SK-N-SH treated with all-trans-retinoic acid at 6 μM for 48 hours (cell line): ENCODE measurements around the gene TEKTIP1.

ENCODE experiments used
- ATAC-seq: fragments of 200-7000 bp; cut with Tn5 transposase; 3 replicates; pipeline ENCODE4 v1.9.1; 2020; ENCODE audit warnings: mild to moderate bottlenecking, moderate library complexity
- BACH2 ChIP-seq: fragments of 250-450 bp; sonication (Bioruptor Pico); IDR thresholded peaks from 2 replicates; pipeline ENCODE4 v1.9.0; 2021; ENCODE audit warnings: mild to moderate bottlenecking, borderline replicate concordance
- CREB5 ChIP-seq: fragments of 250-450 bp; sonication (Bioruptor Pico); IDR thresholded peaks from 2 replicates; pipeline ENCODE4 v1.5.1; 2020; ENCODE audit warnings: low read depth, mild to moderate bottlenecking, moderate library complexity
- CSDC2 ChIP-seq: fragments of 250-450 bp; sonication (Bioruptor Pico); IDR thresholded peaks from 2 replicates; pipeline ENCODE4 v1.5.0; 2020; ENCODE audit warnings: mild to moderate bottlenecking, moderate library complexity
- ESRRG ChIP-seq: fragments of 250-450 bp; sonication (Bioruptor Pico); IDR thresholded peaks from 2 replicates; pipeline ENCODE4 v1.6.1; 2021; ENCODE audit warnings: mild to moderate bottlenecking
- GLIS3 ChIP-seq: fragments of 250-450 bp; sonication (Bioruptor Pico); IDR thresholded peaks from 2 replicates; pipeline ENCODE4 v1.5.0; 2020; ENCODE audit warnings: mild to moderate bottlenecking, moderate library complexity
- OSR1 ChIP-seq: fragments of 250-450 bp; sonication (Bioruptor Pico); IDR thresholded peaks from 2 replicates; pipeline ENCODE4 v1.8.0; 2022; ENCODE audit warnings: moderate library complexity, mild to moderate bottlenecking, inconsistent platforms
- PPARA ChIP-seq: fragments of 250-450 bp; sonication (Bioruptor Pico); IDR thresholded peaks from 2 replicates; pipeline ENCODE4 v1.5.0; 2020; ENCODE audit warnings: mild to moderate bottlenecking, borderline replicate concordance
- RARB ChIP-seq: fragments of 250-450 bp; sonication (Bioruptor Pico); IDR thresholded peaks from 2 replicates; pipeline ENCODE4 v1.8.0; 2021; ENCODE audit warnings: mild to moderate bottlenecking, moderate library complexity
- TCF4 ChIP-seq: fragments of 250-450 bp; sonication (Bioruptor Pico); IDR thresholded peaks from 2 replicates; pipeline ENCODE4 v1.8.0; 2021; ENCODE audit warnings: mild to moderate bottlenecking, moderate library complexity, borderline replicate concordance
- TOX ChIP-seq: fragments of 250-450 bp; sonication (Bioruptor Pico); IDR thresholded peaks from 2 replicates; pipeline ENCODE4 v1.8.0; 2021; ENCODE audit warnings: mild to moderate bottlenecking, moderate library complexity, borderline replicate concordance
- TSHZ2 ChIP-seq: fragments of 250-450 bp; sonication (Bioruptor Pico); IDR thresholded peaks from 2 replicates; pipeline ENCODE4 v1.5.0; 2020; ENCODE audit warnings: mild to moderate bottlenecking, moderate library complexity
- ZC3H10 ChIP-seq: fragments of 250-450 bp; sonication (Bioruptor Pico); IDR thresholded peaks from 2 replicates; pipeline ENCODE4 v1.5.1; 2021; ENCODE audit warnings: mild to moderate bottlenecking, moderate library complexity
- ZFP3 ChIP-seq: fragments of 250-450 bp; sonication (Bioruptor Pico); IDR thresholded peaks from 2 replicates; pipeline ENCODE4 v1.5.0; 2020; ENCODE audit warnings: mild to moderate bottlenecking, moderate library complexity
- ZFP30 ChIP-seq: fragments of 450-650 bp; formaldehyde crosslinking; IDR thresholded peaks from 2 replicates; pipeline ENCODE4 v1.5.0; 2022; ENCODE audit warnings: mild to moderate bottlenecking, moderate library complexity
- ZNF565 ChIP-seq: fragments of 450-650 bp; formaldehyde crosslinking; conservative IDR thresholded peaks from 2 replicates; pipeline ENCODE4 v1.5.0; 2020; ENCODE audit warnings: low read depth, mild to moderate bottlenecking, moderate library complexity
- ZNF70 ChIP-seq: fragments of 450-650 bp; formaldehyde crosslinking; IDR thresholded peaks from 2 replicates; pipeline ENCODE4 v1.5.0; 2020; ENCODE audit warnings: mild to moderate bottlenecking, moderate library complexity
- ZNF8 ChIP-seq: fragments of 450-650 bp; formaldehyde crosslinking; IDR thresholded peaks from 2 replicates; pipeline ENCODE4 v1.5.0; 2020; ENCODE audit warnings: mild to moderate bottlenecking, moderate library complexity
- TF ChIP-seq, protein P1 (sequence below): fragments of 250-450 bp; sonication (Bioruptor Pico); IDR thresholded peaks from 2 replicates; pipeline ENCODE4 v1.8.0; 2020; ENCODE audit warnings: mild to moderate bottlenecking, moderate library complexity, borderline replicate concordance
- TF ChIP-seq, protein P2 (sequence below): fragments of 250-450 bp; sonication (Bioruptor Pico); IDR thresholded peaks from 2 replicates; pipeline ENCODE4 v1.5.1; 2021; ENCODE audit warnings: mild to moderate bottlenecking, moderate library complexity

The TEKTIP1 gene

GRCh38 chr19:3508771-3509535 lies 30.0 kb upstream of the TEKTIP1 start:
- no peak for TF ChIP-seq ZNF8 (CRISPR knock-in tag)
- TF ChIP-seq ZNF565 (CRISPR knock-in tag) = no peak
- ATAC-seq = no peak

DNA sequence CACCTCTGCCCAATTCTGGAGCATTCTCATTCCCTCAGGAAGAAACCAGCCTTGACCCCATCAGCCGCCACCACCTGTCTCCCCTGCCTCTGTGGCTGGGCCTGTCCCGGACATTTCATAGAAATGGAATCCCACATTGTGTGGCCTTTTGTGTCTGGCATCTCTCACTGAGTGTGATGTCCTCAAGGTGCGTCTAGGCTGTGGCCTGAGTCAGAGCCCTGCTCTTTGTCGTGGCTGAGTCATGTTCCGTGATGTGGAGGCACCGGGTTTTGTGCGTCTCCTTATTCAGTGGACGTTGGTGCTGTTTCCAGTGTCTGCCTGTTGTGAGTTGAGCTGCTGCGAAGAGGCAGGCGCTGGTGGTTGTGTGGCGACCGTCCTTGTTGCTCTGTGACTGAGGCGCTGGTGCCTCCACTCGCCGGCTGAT lies 29.4 kb upstream of the TEKTIP1 start:
- TF ChIP-seq CREB5 (CRISPR knock-in tag) (no peak), ZFP3 (CRISPR knock-in tag) (no peak), PPARA (no peak), ZNF8 (CRISPR knock-in tag) (no peak), BACH2 (CRISPR knock-in tag) (no peak), GLIS3 (CRISPR knock-in tag) (no peak), TCF4 (CRISPR knock-in tag) (no peak), RARB (no peak), ESRRG (no peak), ZNF565 (CRISPR knock-in tag) (no peak), TSHZ2 (CRISPR knock-in tag) (no peak)
- TF ChIP-seq, protein P1, sequence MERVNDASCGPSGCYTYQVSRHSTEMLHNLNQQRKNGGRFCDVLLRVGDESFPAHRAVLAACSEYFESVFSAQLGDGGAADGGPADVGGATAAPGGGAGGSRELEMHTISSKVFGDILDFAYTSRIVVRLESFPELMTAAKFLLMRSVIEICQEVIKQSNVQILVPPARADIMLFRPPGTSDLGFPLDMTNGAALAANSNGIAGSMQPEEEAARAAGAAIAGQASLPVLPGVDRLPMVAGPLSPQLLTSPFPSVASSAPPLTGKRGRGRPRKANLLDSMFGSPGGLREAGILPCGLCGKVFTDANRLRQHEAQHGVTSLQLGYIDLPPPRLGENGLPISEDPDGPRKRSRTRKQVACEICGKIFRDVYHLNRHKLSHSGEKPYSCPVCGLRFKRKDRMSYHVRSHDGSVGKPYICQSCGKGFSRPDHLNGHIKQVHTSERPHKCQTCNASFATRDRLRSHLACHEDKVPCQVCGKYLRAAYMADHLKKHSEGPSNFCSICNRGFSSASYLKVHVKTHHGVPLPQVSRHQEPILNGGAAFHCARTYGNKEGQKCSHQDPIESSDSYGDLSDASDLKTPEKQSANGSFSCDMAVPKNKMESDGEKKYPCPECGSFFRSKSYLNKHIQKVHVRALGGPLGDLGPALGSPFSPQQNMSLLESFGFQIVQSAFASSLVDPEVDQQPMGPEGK = no peak
- TF ChIP-seq, all 23 proteins: peak for 0
- ATAC-seq = peak; percentile 3; the same call in 1 of the 3 replicates

DNA sequence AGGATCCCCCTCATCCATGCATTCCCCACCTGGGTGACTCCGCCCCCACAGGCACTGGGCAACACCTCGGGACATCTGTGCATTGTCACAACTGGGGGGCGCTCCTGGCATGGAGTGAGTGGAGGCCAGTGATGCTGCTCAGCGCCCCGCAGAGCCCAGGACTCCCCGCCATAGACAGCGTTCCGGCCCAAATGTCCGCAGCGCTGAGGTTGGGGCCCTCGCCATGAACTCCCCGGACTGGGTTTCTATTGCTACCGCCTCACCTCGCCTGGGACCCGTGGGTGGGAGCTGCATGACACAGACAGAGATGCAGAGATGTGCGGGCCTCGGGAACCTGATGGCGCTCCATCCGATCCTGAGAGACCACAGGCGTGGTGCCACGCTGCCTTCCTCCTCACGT lies 28.2 kb upstream of the TEKTIP1 start:
- ATAC-seq = no peak
- TF ChIP-seq ZFP30 (CRISPR knock-in tag) (no peak), RARB (no peak), OSR1 (CRISPR knock-in tag) (no peak), ZC3H10 (CRISPR knock-in tag) (no peak), CREB5 (CRISPR knock-in tag) (no peak), ZFP3 (CRISPR knock-in tag) (no peak), TSHZ2 (CRISPR knock-in tag) (no peak), ZNF70 (CRISPR knock-in tag) (no peak), CSDC2 (CRISPR knock-in tag) (no peak), BACH2 (CRISPR knock-in tag) (no peak), TCF4 (CRISPR knock-in tag) (no peak), PPARA (no peak), ESRRG (no peak), TOX (CRISPR knock-in tag) (no peak)
- TF ChIP-seq, protein P2, sequence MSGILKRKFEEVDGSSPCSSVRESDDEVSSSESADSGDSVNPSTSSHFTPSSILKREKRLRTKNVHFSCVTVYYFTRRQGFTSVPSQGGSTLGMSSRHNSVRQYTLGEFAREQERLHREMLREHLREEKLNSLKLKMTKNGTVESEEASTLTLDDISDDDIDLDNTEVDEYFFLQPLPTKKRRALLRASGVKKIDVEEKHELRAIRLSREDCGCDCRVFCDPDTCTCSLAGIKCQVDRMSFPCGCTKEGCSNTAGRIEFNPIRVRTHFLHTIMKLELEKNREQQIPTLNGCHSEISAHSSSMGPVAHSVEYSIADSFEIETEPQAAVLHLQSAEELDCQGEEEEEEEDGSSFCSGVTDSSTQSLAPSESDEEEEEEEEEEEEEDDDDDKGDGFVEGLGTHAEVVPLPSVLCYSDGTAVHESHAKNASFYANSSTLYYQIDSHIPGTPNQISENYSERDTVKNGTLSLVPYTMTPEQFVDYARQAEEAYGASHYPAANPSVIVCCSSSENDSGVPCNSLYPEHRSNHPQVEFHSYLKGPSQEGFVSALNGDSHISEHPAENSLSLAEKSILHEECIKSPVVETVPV (CRISPR knock-in tag) = no peak
